Subcutaneous adipose tissue (tissue), 4 donors: ENCODE results near the gene GDPD5. TPM values are rescaled to one million over a fixed set of nuclear protein-coding genes. Genes with fewer than 3 reads are reported as not detected.

Source experiments
- CTCF ChIP-seq: fragments of 450-650 bp; IDR thresholded peaks from one replicate; pipeline ENCODE4 v1.5.1; 2016; ENCODE audit warnings: low read depth, mild to moderate bottlenecking, control low read depth, antibody characterized with exemption, moderate library complexity
- total RNA-seq, 4 donors: library from RNA; depleted of rRNA; stranded (reverse); fragments of >200 nt; gene quantifications; one replicate each; pipeline ENCODE4 v1.1.0, GENCODE V29; 2016

GDPD5 gene
- total RNA-seq, 4 donors from 2014 or later, result 19.2 to 96.8 (median 32.6) TPM

- TF ChIP-seq CTCF, result no peak
These were observed 42.2 kb upstream of the GDPD5 start for GRCh38 chr11:75567971-75568370.

- no peak for TF ChIP-seq CTCF
These were observed 41.1 kb upstream of the GDPD5 start for GRCh38 chr11:75566763-75567279.

GRCh38 chr11:75565916-75566762 is 40.4 kb upstream of the GDPD5 start:
- TF ChIP-seq CTCF, result no peak

- TF ChIP-seq CTCF, result no peak
These were observed 39.6 kb upstream of the GDPD5 start for GRCh38 chr11:75565221-75565814.

- no peak for TF ChIP-seq CTCF
These were observed 38.3 kb upstream of the GDPD5 start for GRCh38 chr11:75563978-75564552.

GRCh38 chr11:75563501-75563977 is 37.8 kb upstream of the GDPD5 start:
- TF ChIP-seq CTCF, result no peak
